GM12878 (cell line): ENCODE data around the gene PLIN3. TPM values are rescaled to one million over a fixed set of nuclear protein-coding genes. Genes with fewer than 3 reads are reported as not detected.
"Not testable (repeated sequence)": the region's sequence is repeated elsewhere in the genome, so short reads cannot be mapped to it uniquely, and the experiment has no call there.

Experiments
- ATAC-seq: fragments of 200-7000 bp; cut with Tn5 transposase; 3 replicates; pipeline ENCODE4 v1.9.1; 2020; ENCODE audit warnings: mild to moderate bottlenecking, moderate library complexity
- BruUV-seq: library from RNA; stranded (reverse); fragments of 400-500 nt; replicated peaks from 2 replicates; lab custom pipeline; 2021; lab: Mats Ljungman, UMichigan
- CTCF ChIA-PET: fragments of 300-600 bp; sonication (Branson Sonifier 250); formaldehyde crosslinking; extraction: SDS; loops from one replicate; lab custom pipeline; 2021; ENCODE audit warnings: inconsistent platforms; lab: Yijun Ruan, JAX
- POLR2A ChIA-PET: fragments of 350-600 bp; formaldehyde crosslinking; extraction: SDS; loops from one replicate; lab custom pipeline; 2021; ENCODE audit warnings: inconsistent platforms; lab: Charles Lee
- RAD21 ChIA-PET: fragments of 300-600 bp; sonication (Branson Sonifier 250); formaldehyde crosslinking; loops from one replicate; lab custom pipeline; 2023; ENCODE audit warnings: antibody characterized with exemption; ENCODE audit not compliant: unreplicated experiment; lab: Charles Lee
- SMC1A ChIA-PET: fragments of 300-600 bp; sonication (Branson Sonifier 250); formaldehyde crosslinking; loops from one replicate; lab custom pipeline; 2023; ENCODE audit not compliant: unreplicated experiment, uncharacterized antibody; lab: Charles Lee
- DNase-seq: peaks from one replicate; pipeline ENCODE4 v3.0.0-alpha.2; 2011; ENCODE audit warnings: low read depth, low spot score
- FAIRE-seq: peaks from 3 replicates; lab custom pipeline; 2011; peaks lifted over from hg19 to GRCh38; lab: Jason Lieb, UNC
- H2AFZ ChIP-seq: 2 replicates; pipeline ENCODE4 v1.6.0; 2011; ENCODE audit warnings: low read depth, low read length, control low read depth; ENCODE audit not compliant: control insufficient read depth
- H3K27ac ChIP-seq: 2 replicates; pipeline ENCODE4 v1.5.1; 2011; ENCODE audit warnings: control low read depth; ENCODE audit not compliant: control insufficient read depth, insufficient read depth
- H3K27me3 ChIP-seq, 2 experiments: replicated peaks in 1 of 2; 2 replicates each; pipeline versions ENCODE4 v1.6.0 to v1.6.1; 2011; ENCODE audit warnings: low read length in 1 of 2; ENCODE audit not compliant: control insufficient read depth in 2 of 2, insufficient read depth in 2 of 2
- H3K36me3 ChIP-seq, 2 experiments: 2 replicates each; pipeline ENCODE4 v1.5.1; 2011; ENCODE audit warnings: low read length in 1 of 2; ENCODE audit not compliant: control insufficient read depth in 2 of 2, insufficient read depth in 2 of 2
- H3K4me1 ChIP-seq: 2 replicates; pipeline ENCODE4 v1.6.1; 2011; ENCODE audit warnings: mild to moderate bottlenecking, low read length, moderate library complexity, mixed read lengths; ENCODE audit not compliant: control insufficient read depth, insufficient read depth
- H3K4me2 ChIP-seq: 2 replicates; pipeline ENCODE4 v1.6.0; 2011; ENCODE audit warnings: control low read depth; ENCODE audit not compliant: control insufficient read depth, insufficient read depth
- H3K4me3 ChIP-seq: fragments of 200-600 bp; sonication (generic); 2 replicates; pipeline ENCODE4 v1.5.1; 2016
- H3K79me2 ChIP-seq: 2 replicates; pipeline ENCODE4 v1.6.0; 2011; ENCODE audit warnings: low read length; ENCODE audit not compliant: control insufficient read depth, insufficient read depth
- H3K9ac ChIP-seq: 2 replicates; pipeline ENCODE4 v1.8.0; 2011; ENCODE audit warnings: low read length, control low read depth, mixed read lengths; ENCODE audit not compliant: control insufficient read depth, insufficient read depth
- H3K9me3 ChIP-seq: replicated peaks from 3 replicates; pipeline ENCODE4 v1.5.1; 2011; ENCODE audit warnings: mild to moderate bottlenecking, low read length; ENCODE audit not compliant: control insufficient read depth, insufficient read depth
- H4K20me1 ChIP-seq: 2 replicates; pipeline ENCODE4 v1.6.0; 2011; ENCODE audit not compliant: control insufficient read depth, insufficient read depth
- EZH2 ChIP-seq: IDR thresholded peaks from 2 replicates; pipeline ENCODE4 v1.6.1; 2012; ENCODE audit warnings: low read depth, mild to moderate bottlenecking, control low read depth, inconsistent platforms, low read length, borderline replicate concordance; ENCODE audit not compliant: control insufficient read depth
- NRF1 ChIP-seq: conservative IDR thresholded peaks from 2 replicates; pipeline ENCODE4 v1.6.1; 2011; ENCODE audit warnings: mild to moderate bottlenecking, low read depth, low read length, improper control_type of control experiment
- POLR2AphosphoS2 ChIP-seq: IDR thresholded peaks from 2 replicates; pipeline ENCODE4 v1.6.1; 2011; ENCODE audit warnings: low read depth, mild to moderate bottlenecking, low read length, improper control_type of control experiment, moderate library complexity
- TAF1 ChIP-seq: IDR thresholded peaks from 2 replicates; pipeline ENCODE4 v1.6.1; 2011; ENCODE audit warnings: mild to moderate bottlenecking, low read depth, low read length, borderline replicate concordance
- WGBS: methylation state at CpG from one replicate; pipeline ENCODE4 v1.1.6; 2016; ENCODE audit warnings: low lambda C conversion rate; ENCODE audit not compliant: insufficient replicate concordance, insufficient coverage; ENCODE audit errors: missing lambda C conversion rate; 5-methylcytosine and 5-hydroxymethylcytosine counted together
- in situ Hi-C: fragments of 300-500 bp; cut with MboI; formaldehyde crosslinking; loops from 9 replicates; pipeline ENCODE4 v1.14.3; 2018; ENCODE audit warnings: mixed read lengths
- intact Hi-C: fragments of 100-400 bp; cut with micrococcal nuclease; formaldehyde crosslinking; loops from one replicate; pipeline ENCODE4 v1.14.2; 2022; ENCODE audit not compliant: unreplicated experiment
- polyA plus RNA-seq, 11 experiments: library from polyadenylated mRNA; depleted of rRNA in 4 of 11; unstranded in 6 of 11; stranded (reverse) in 5 of 11; fragments of >200 nt; fragmentation: Nextera tagmentation in 4 of 11; fragmentation: Illumina TruSeq in 1 of 11; extraction: Ambion mirVana in 4 of 11; extraction: Trizol in 1 of 11; gene quantifications; 1 replicate in 1 of 11; 2 replicates in 10 of 11; pipeline versions ENCODE4 v1.2.1 to v1.2.3, GENCODE V29; 2011 to 2016; ENCODE audit warnings: inconsistent platforms in 2 of 11, missing spikeins in 2 of 11, low read depth in 1 of 11
- total RNA-seq, 4 experiments: library from RNA; depleted of rRNA in 3 of 4; stranded (reverse); fragments of >200 nt in 3 of 4; fragmentation: Illumina TruSeq in 1 of 4; extraction: Trizol in 1 of 4; gene quantifications; 2 replicates each; pipeline versions ENCODE4 v1.2.1 to v1.2.3, GENCODE V29; 2013 to 2021

Gene PLIN3
- total and polyA plus RNA-seq, 10 of the 15 experiments (the other 5 are each of a cell fraction or from before 2014, with no cell fraction given): 7.7 to 71.4 (median 66.8) TPM

DNA sequence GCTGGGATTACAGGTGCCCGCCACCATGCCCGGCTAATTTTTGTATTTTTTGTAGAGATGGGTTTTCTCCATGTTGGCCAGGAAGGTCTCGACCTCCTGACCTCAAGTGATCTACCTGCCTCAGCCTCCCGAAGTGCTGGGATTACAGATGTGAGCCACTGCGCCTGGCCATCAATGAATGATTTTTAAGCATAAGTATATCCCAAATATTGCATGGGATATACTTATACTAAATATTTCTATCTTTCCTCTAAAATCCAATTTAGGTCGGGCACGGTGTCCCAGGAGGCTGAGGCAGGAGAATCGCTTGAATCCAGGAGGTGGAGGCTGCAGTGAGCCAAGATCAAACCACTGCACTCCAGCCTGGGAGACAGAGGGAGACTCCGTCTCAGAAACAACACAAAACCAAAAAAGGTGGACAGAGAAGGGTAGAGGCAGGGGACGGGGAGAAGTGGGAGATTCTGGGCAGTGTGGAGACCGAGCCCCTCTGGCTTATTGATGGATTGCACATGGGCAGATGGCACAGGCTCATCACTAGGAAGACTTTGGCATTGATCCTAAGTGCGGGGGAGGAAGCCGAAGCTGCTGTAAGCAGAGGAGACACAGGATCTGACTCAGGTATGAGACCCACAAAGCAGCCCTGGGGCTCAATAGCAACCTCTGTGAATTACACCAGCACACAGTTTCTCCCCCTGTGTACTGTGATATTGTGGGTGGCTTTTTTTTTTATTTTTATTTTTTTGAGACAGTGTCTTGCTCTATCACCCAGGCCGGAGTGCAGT is 21.8 kb upstream of the PLIN3 start:
- Histone ChIP-seq H3K4me1 (no peaks in the 10 kb centered on the region), H3K9me3 (no peaks in the 10 kb centered on the region), H3K4me2 (no peak overlapping the region), H3K4me3 (no peak overlapping the region), H2AFZ (no peak overlapping the region), H3K79me2 (no peaks in the 10 kb centered on the region), H3K36me3 (no peaks in the 10 kb centered on the region), H3K9ac (no peak overlapping the region), H3K27ac (no peak overlapping the region), H3K27me3 (no peaks in the 10 kb centered on the region), H4K20me1 (no peaks in the 10 kb centered on the region)
- ChIA-PET SMC1A (no interaction called here), POLR2A (no interaction called here), RAD21 (no interaction called here), CTCF (interaction anchor here (0.6 to 0.8 kb wide), 2 partner anchors 9 to 22 kb away, joined by 3 to 4 read pairs; no protein-coding TSS in a partner anchor)
- in situ Hi-C loops (no loop called here), intact Hi-C loops (no loop called here)
- 59% methylated on average over 14 of the region's 14 CpGs for WGBS
- TF ChIP-seq NRF1: no peak
- TF ChIP-seq POLR2AphosphoS2: no peak
- TF ChIP-seq EZH2: no peak
- TF ChIP-seq TAF1: no peak
- no peak for FAIRE-seq
- no TSS peak for BruUV-seq
- DNase-seq: no peak
- no peak for ATAC-seq

- H3K4me2 ChIP-seq, SMC1A ChIA-PET, H3K9me3 ChIP-seq, POLR2A ChIA-PET, H2AFZ ChIP-seq, H3K9ac ChIP-seq, FAIRE-seq, ATAC-seq, H3K27me3 ChIP-seq, H3K4me1 ChIP-seq, H3K36me3 ChIP-seq, intact Hi-C loops, H4K20me1 ChIP-seq, H3K27ac ChIP-seq, H3K79me2 ChIP-seq, in situ Hi-C loops, CTCF ChIA-PET, RAD21 ChIA-PET, H3K4me3 ChIP-seq, BruUV-seq, DNase-seq: not testable (repeated sequence)
- WGBS: 85% methylated on average over 4 of the region's 6 CpGs
These were observed 20.3 kb upstream of the PLIN3 start for GRCh38 chr19:4887803-4888202.

- intact Hi-C loops, in situ Hi-C loops, H3K9ac ChIP-seq, CTCF ChIA-PET, FAIRE-seq, SMC1A ChIA-PET, POLR2A ChIA-PET, H3K4me2 ChIP-seq, H3K4me1 ChIP-seq, H4K20me1 ChIP-seq, H3K9me3 ChIP-seq, DNase-seq, H3K27me3 ChIP-seq, H3K27ac ChIP-seq, BruUV-seq, H3K79me2 ChIP-seq, ATAC-seq, H2AFZ ChIP-seq, RAD21 ChIA-PET, H3K4me3 ChIP-seq, H3K36me3 ChIP-seq: not testable (repeated sequence)
- WGBS: 100% methylated on average over 3 of the region's 6 CpGs
These were observed 17.5 kb upstream of the PLIN3 start for GRCh38 chr19:4884993-4885392.
